Neural progenitor cell (in vitro differentiated cells): Measurements from ENCODE around the gene CAPN14.

Experiments
- CTCF ChIP-seq: fragments of 200-600 bp; sonication (generic); IDR thresholded peaks from 2 replicates; pipeline ENCODE4 v1.5.1; 2017; ENCODE audit warnings: antibody characterized with exemption, mild to moderate bottlenecking
- EZH2 ChIP-seq: fragments of 200-600 bp; sonication (generic); IDR thresholded peaks from 2 replicates; pipeline ENCODE4 v1.6.1; 2017; ENCODE audit warnings: antibody characterized with exemption, mild to moderate bottlenecking, moderate library complexity
- EZH2phosphoT487 ChIP-seq: fragments of 200-600 bp; sonication (generic); IDR thresholded peaks from 2 replicates; pipeline ENCODE4 v1.6.1; 2017; ENCODE audit warnings: antibody characterized with exemption

- TF ChIP-seq CTCF (no peak), EZH2 (no peak), EZH2phosphoT487 (no peak)
Observed at GRCh38 chr2:31249009-31249690, 31.8 kb upstream of the CAPN14 start.
